ENCODE results near the gene CRB2.
A peak's percentile ranks its signal among the peaks of the same experiment; 100 is the strongest.

Gene CRB2

GRCh38 chr9:123355761-123356431, at the start of gene CRB2:
TSS of gene CRB2 (plus strand) at chr9:123356197. CDS start at chr9:123356261, 64 bp downstream.
- DNase-seq (ENCODE audit: low spot score) = no peak

DNA sequence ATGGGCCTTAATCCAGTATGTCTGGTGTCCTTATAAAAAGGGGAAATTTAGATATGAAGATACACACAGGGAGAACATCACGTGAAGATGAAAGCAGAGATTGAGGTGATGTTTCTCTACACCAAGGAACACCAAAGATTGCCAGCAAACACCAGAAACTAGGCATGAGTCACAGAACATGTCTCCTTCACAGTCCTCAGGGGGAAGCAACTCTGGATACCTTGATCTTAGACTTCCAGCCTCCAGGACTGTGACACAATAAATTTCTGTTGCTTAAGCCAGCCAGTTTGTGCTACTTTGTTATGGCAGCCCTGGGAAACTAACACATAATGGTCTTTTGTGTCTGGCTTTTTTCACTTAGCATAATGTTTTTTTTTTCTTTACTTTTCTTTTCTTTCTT, 46.4 kb upstream of the CRB2 start:
- no peak for DNase-seq (ENCODE audit: low spot score)

- DNase-seq (ENCODE audit: low spot score) = no peak
Measured at GRCh38 chr9:123310551-123311249, 45.3 kb upstream of the CRB2 start.

DNA sequence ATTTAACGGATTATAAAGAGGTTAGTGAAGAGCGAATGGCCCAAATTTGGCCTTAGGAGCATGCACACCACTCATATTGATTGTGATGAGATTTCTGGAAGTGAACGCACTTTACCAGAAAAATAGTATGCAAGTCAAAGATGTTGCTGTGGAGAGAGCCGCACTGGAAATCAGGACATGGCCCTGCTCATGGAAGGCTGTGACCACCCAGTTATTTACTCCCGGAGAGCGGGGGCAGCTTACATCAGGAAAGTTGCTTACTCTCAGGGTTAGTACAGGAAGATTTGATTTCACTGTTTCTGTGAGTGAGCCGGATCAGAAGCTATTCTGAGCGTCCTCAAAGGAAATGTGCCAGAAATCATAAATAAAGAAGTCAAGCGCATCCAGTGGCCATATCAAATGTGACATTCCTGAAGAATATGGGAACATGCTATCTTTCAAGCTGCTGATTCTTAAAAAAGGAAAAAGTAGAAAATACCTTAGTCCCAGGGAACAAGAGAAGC, 44.7 kb upstream of the CRB2 start:
- no peak for DNase-seq (ENCODE audit: low spot score)

DNA sequence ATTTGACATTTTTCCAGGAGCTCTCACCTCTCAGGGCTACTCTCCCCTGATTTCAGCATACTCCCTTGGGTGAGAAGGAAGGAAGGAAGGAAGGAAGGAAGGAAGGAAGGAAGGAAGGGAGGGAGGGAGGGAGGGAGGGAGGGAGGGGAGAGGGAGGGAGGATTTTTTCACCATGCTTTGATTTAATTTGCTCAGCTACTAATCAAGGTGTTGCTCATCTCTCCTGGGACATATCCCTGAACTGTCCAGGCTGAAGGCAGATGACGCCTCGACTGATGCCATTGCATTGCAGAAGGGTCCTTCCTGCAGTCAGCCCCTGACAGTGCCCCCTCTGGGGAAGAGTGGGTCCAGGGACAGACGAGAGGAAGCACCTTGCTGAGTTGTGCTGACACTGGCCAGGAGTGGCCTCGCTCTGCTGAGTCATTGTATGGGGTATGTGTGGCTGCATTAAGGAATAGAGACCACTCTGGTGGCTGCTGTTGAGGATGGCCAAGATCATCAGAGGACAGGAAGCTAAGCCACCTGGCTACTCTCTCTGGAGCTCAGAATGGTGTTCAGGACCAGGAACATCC, 43.6 kb upstream of the CRB2 start:
- no peak for DNase-seq (ENCODE audit: low spot score)

DNA sequence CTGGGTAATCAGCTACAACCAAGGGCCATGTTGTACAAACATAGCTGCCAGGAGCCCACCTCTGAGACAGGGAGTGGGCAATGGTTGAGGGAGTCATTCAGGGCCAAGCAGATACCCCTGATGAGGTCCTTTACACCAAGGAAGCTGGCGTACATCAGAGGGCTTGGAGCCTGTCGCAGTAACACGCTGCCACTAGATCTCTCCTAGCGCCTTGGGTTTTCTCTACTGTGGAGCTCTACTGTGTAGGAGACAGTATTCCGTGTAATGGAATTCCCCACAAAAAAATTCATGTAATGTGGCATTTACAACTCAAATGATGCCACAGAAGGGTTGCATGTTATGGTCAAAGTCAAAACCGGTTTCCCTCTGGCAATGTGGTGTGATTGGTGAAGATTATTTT, 41.4 kb upstream of the CRB2 start:
- DNase-seq (ENCODE audit: low spot score) = no peak

- DNase-seq (ENCODE audit: low spot score) = no peak
Measured at GRCh38 chr9:123315635-123316034, 40.4 kb upstream of the CRB2 start.

DNA sequence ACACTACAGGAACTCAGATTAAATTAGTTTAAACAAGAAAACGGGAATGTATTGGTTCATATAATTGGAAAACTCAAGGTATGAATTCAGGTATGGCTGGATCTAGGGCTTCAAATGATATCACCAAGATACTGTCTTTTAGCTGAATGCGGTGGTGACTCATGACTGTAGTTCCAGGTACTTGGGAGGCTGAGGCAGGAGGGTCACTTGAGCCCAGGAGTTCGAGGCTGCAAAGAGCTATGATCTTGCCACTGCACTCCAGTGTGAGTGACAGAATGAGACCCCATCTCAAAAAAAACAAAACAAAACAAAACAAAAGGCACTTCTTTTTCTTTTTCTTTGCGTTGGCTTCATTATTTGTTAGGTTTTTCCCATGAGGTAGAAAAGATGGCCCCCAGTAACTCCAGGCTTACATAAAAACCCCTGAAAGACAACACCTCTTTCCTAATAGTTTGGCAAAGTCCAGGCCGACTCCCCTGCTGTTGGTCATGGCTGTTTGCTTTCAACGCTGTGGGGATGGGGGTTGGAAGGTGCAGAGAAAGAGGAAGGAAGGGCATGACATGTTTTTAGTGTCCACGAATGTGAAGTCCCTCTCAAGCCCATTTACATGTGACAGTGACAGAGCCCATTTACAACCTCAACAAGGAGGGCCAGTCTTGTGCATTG, 39.8 kb upstream of the CRB2 start:
- DNase-seq (ENCODE audit: low spot score) = peak; percentile 33

GRCh38 chr9:123318202-123318601, 37.8 kb upstream of the CRB2 start:
- no peak for DNase-seq (ENCODE audit: low spot score)

- DNase-seq (ENCODE audit: low spot score) = no peak
Measured at GRCh38 chr9:123318961-123319421, 37.0 kb upstream of the CRB2 start.

DNA sequence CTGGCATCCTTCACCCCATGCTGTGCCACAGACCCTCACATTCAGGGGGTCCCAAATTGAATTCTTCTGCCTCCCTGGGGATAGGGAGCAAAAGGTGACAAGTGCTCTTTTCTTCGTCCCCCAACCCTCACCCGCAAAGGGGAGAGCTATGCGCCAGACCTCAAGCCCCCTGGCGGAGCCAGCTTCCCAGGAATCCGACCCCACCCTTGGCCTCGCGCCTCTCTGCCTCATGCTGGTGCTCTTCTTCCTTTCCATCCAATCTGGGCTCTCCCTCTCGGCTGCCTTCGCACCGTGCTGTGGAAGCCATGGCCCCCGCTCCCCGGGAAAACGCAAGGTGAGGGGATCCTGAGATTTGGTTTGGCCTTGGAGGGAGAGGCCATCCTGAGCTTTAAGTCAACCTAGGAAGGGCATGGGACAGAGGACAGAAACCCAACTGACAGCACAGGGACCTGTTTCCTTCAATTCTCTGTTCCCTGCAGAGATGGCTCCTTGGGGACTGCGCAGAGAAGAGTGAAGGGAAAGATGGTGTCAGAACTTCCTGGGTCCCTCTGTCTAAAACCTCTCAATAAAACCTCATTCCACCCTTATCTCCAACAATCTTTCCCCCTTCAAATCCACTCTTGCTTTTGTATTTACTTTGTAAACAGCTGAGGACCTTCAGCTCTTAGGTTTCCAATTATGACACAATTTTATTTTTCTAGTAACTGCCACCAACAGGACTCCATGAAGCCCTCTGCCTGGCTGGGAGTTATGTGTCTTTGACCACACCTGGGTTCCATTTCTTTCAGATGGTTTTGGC, 36.3 kb upstream of the CRB2 start:
- no peak for DNase-seq (ENCODE audit: low spot score)

GRCh38 chr9:123320814-123321213, 35.2 kb upstream of the CRB2 start:
- no peak for DNase-seq (ENCODE audit: low spot score)

GRCh38 chr9:123321616-123322272, 34.3 kb upstream of the CRB2 start:
- no peak for DNase-seq (ENCODE audit: low spot score)

GRCh38 chr9:123322273-123323195, 33.5 kb upstream of the CRB2 start:
- DNase-seq (ENCODE audit: low spot score) = peak; percentile 74

DNA sequence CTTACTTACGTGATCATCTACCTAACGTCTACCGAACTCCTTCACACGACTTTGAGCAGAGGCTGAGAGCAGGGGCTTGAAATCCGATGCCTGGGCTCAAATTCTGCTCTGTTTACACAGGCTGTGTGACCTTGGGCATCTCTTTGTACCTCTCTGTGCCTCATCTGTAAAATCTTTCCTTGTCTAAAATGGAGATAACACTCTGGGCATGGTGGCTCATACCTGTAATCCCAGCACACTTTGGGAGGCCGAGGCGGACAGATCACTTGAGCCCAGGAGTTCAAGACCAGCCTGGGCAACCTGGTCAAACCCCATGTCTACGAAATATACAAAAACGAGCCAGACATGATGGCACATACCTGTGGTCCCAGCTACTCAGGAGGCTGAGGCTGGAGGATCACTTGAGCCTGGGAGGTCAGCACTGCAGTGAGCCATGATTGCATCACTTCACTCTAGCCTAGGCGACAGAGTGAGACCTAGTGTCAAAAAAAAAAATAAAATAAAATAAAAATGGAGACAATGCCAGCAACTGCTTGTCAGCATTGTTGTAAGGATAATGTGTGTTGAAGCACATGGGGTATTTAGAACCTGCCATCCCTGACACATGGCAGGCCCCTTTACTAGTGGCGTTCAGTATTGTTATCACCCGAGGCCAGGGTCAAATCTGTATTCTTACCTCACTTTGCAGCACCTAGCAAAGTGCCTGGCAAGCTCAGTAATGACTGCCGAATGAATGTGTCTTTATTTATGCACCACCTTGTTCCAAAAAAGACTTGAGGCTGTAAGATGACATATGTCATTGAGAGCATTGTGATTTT, 32.6 kb upstream of the CRB2 start:
- DNase-seq (ENCODE audit: low spot score) = no peak

- no peak for DNase-seq (ENCODE audit: low spot score)
Measured at GRCh38 chr9:123324767-123325183, 31.2 kb upstream of the CRB2 start.

GRCh38 chr9:123326187-123326586, 29.8 kb upstream of the CRB2 start:
- DNase-seq (ENCODE audit: low spot score) = no peak

DNA sequence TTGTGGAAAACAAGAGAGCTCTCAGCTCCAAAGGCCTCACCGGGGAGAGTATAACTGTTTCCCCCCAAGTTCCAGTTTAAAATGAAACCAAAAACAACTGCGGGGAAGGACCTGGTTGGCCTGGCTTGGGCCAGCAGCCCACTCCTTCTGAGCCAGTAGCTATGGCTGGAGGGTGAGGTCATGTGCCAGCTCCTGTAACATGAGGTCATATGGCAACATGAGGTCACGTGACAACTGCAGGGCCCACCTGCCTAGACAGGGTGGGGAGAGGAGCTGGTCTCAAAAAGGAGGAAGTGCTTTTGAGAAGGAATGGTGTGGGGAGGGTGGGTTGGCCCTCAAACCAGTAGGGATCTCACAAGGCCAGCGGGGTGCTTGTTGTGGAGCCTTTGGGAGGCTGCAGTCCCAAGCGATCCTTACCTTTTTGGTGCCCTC, 29.3 kb upstream of the CRB2 start:
- DNase-seq (ENCODE audit: low spot score) = peak; percentile 75

- DNase-seq (ENCODE audit: low spot score) = no peak
Measured at GRCh38 chr9:123327697-123328100, 28.3 kb upstream of the CRB2 start.

Measured in NAMALWA (cell line).